GM23338 (cell line): ENCODE measurements around the gene URI1. TPM values are rescaled to one million over a fixed set of nuclear protein-coding genes. Genes with fewer than 3 reads are reported as not detected.

Source experiments
- ATAC-seq: fragments of 200-7000 bp; cut with Tn5 transposase; 3 replicates; pipeline ENCODE4 v1.9.1; 2020
- DNase-seq: peaks from one replicate; pipeline ENCODE4 v3.0.0-alpha.2; 2015; ENCODE audit warnings: low spot score
- H2AFZ ChIP-seq: fragments of 200-600 bp; sonication (generic); 2 replicates; pipeline ENCODE4 v1.8.0; 2016; ENCODE audit warnings: antibody characterized with exemption, mild to moderate bottlenecking, moderate library complexity
- H3F3A ChIP-seq: fragments of 200-600 bp; sonication (generic); replicated peaks from 2 replicates; pipeline ENCODE4 v1.8.0; 2017; ENCODE audit warnings: antibody characterized with exemption, mixed run types, low read depth
- H3K27ac ChIP-seq: fragments of 200-600 bp; sonication (generic); 2 replicates; pipeline ENCODE4 v1.6.1; 2016; ENCODE audit warnings: low read depth
- H3K27me3 ChIP-seq: fragments of 200-600 bp; sonication (generic); 2 replicates; pipeline ENCODE4 v1.8.0; 2016; ENCODE audit warnings: mild to moderate bottlenecking, mixed run types, moderate library complexity; ENCODE audit not compliant: insufficient read depth
- H3K36me3 ChIP-seq: fragments of 200-600 bp; sonication (generic); 2 replicates; pipeline ENCODE4 v1.8.0; 2016; ENCODE audit warnings: mild to moderate bottlenecking; ENCODE audit not compliant: insufficient read depth
- H3K4me1 ChIP-seq: fragments of 200-600 bp; sonication (generic); 2 replicates; pipeline ENCODE4 v1.8.0; 2016; ENCODE audit warnings: mild to moderate bottlenecking, moderate library complexity; ENCODE audit not compliant: insufficient read depth
- H3K4me2 ChIP-seq: fragments of 200-600 bp; sonication (generic); 2 replicates; pipeline ENCODE4 v1.7.1; 2017; ENCODE audit warnings: mixed run types
- H3K4me3 ChIP-seq: fragments of 200-600 bp; sonication (generic); 2 replicates; pipeline ENCODE4 v1.6.1; 2016; ENCODE audit warnings: mixed run types
- H3K79me2 ChIP-seq: fragments of 200-600 bp; sonication (generic); replicated peaks from 2 replicates; pipeline ENCODE4 v1.8.0; 2017; ENCODE audit warnings: mild to moderate bottlenecking; ENCODE audit not compliant: insufficient read depth
- H3K9me2 ChIP-seq: fragments of 200-600 bp; sonication (generic); 2 replicates; pipeline ENCODE4 v1.8.0; 2017; ENCODE audit not compliant: insufficient read depth
- H4K20me1 ChIP-seq: fragments of 200-600 bp; sonication (generic); replicated peaks from 2 replicates; pipeline ENCODE4 v1.8.0; 2017; ENCODE audit warnings: mild to moderate bottlenecking; ENCODE audit not compliant: insufficient read depth
- H3K27ac Mint-ChIP-seq: 2 replicates; pipeline ENCODE4 v1.8.0; 2020; ENCODE audit warnings: inconsistent platforms, mild to moderate bottlenecking, moderate library complexity, mixed read lengths
- H3K27me3 Mint-ChIP-seq: 3 replicates; pipeline ENCODE4 v1.8.0; 2022; ENCODE audit warnings: low read depth, mild to moderate bottlenecking, moderate library complexity, mixed read lengths, inconsistent platforms; ENCODE audit not compliant: insufficient read depth, poor library complexity
- H3K36me3 Mint-ChIP-seq: 3 replicates; pipeline ENCODE4 v1.8.0; 2021; ENCODE audit warnings: low read depth, mild to moderate bottlenecking, inconsistent platforms, moderate library complexity, mixed read lengths
- H3K4me1 Mint-ChIP-seq: 3 replicates; pipeline ENCODE4 v1.8.0; 2020; ENCODE audit warnings: mild to moderate bottlenecking, inconsistent platforms, mixed read lengths
- H3K4me3 Mint-ChIP-seq: 3 replicates; pipeline ENCODE4 v1.8.0; 2021; ENCODE audit warnings: moderate library complexity, mild to moderate bottlenecking, inconsistent platforms, mixed read lengths
- H3K9me3 Mint-ChIP-seq: 3 replicates; pipeline ENCODE4 v1.8.0; 2020; ENCODE audit warnings: moderate library complexity, mild to moderate bottlenecking, inconsistent platforms, mixed read lengths
- CREB1 ChIP-seq: fragments of 250-450 bp; sonication (Bioruptor Pico); IDR thresholded peaks from 2 replicates; pipeline ENCODE4 v1.5.0; 2020; ENCODE audit warnings: low read depth, mild to moderate bottlenecking, moderate library complexity
- CTCF ChIP-seq, 2 experiments: fragments of 200-600 bp in 1 of 2; sonication (generic) in 1 of 2; conservative IDR thresholded peaks; 2 replicates each; pipeline versions ENCODE4 v1.5.1 to v1.6.1; 2016 to 2017; ENCODE audit warnings: antibody characterized with exemption in 2 of 2, low read depth in 2 of 2, mild to moderate bottlenecking in 2 of 2, moderate library complexity in 1 of 2
- ETS1 ChIP-seq: IDR thresholded peaks from 2 replicates; pipeline ENCODE4 v1.6.1; 2016; ENCODE audit warnings: antibody characterized with exemption
- EZH2 ChIP-seq: fragments of 200-600 bp; sonication (generic); IDR thresholded peaks from one replicate; pipeline ENCODE4 v1.8.0; 2017; ENCODE audit warnings: antibody characterized with exemption, mild to moderate bottlenecking, low read depth; ENCODE audit not compliant: unreplicated experiment
- EZH2phosphoT487 ChIP-seq: fragments of 200-600 bp; sonication (generic); IDR thresholded peaks from one replicate; pipeline ENCODE4 v1.8.1; 2018; ENCODE audit warnings: antibody characterized with exemption; ENCODE audit not compliant: unreplicated experiment
- JUNB ChIP-seq: IDR thresholded peaks from one replicate; pipeline ENCODE4 v1.6.1; 2016; ENCODE audit warnings: antibody characterized with exemption; ENCODE audit not compliant: unreplicated experiment
- NANOG ChIP-seq: IDR thresholded peaks from 2 replicates; pipeline ENCODE4 v1.6.1; 2016; ENCODE audit warnings: antibody characterized with exemption, borderline replicate concordance
- POLR2AphosphoS5 ChIP-seq: IDR thresholded peaks from 2 replicates; pipeline ENCODE4 v1.6.1; 2016; ENCODE audit warnings: antibody characterized with exemption, low read depth
- REST ChIP-seq: IDR thresholded peaks from one replicate; pipeline ENCODE4 v1.6.1; 2018; ENCODE audit warnings: antibody characterized with exemption; ENCODE audit not compliant: unreplicated experiment
- STAT1 ChIP-seq: IDR thresholded peaks from one replicate; pipeline ENCODE4 v1.6.1; 2016; ENCODE audit warnings: antibody characterized with exemption; ENCODE audit not compliant: unreplicated experiment
- ZNF114 ChIP-seq: fragments of 250-450 bp; sonication (Bioruptor Pico); IDR thresholded peaks from 2 replicates; pipeline ENCODE4 v1.5.0; 2020; ENCODE audit warnings: mild to moderate bottlenecking, moderate library complexity
- ZNF331 ChIP-seq: fragments of 250-450 bp; sonication (Bioruptor Pico); IDR thresholded peaks from 2 replicates; pipeline ENCODE4 v1.5.0; 2020; ENCODE audit warnings: low read depth, mild to moderate bottlenecking, moderate library complexity
- ZNF462 ChIP-seq: fragments of 250-450 bp; sonication (Bioruptor Pico); IDR thresholded peaks from 2 replicates; pipeline ENCODE4 v1.5.0; 2020; ENCODE audit warnings: mild to moderate bottlenecking, moderate library complexity
- polyA plus RNA-seq: library from polyadenylated mRNA; unstranded; fragments of >200 nt; fragmentation: Nextera tagmentation; extraction: Ambion mirVana; gene quantifications from 2 replicates; pipeline ENCODE4 v1.2.1, GENCODE V29; 2016
- total RNA-seq: library from RNA; depleted of rRNA; stranded (reverse); fragments of >200 nt; shearing (Covaris generic); gene quantifications from 2 replicates; pipeline ENCODE4 v1.2.3, GENCODE V29; 2014

URI1 gene
- total and polyA plus RNA-seq, 2 experiments from 2014 or later: 27.6 to 68.4 TPM

- no peak overlapping the region; the same call in 2 of the 3 replicates for H3K4me3 Mint-ChIP-seq
- H3K4me1 ChIP-seq: peaks cover 33% of the 10 kb centered on the region
- DNase-seq (no peak), ATAC-seq (no peak)
- no peak overlapping the region for H3K4me2 ChIP-seq
- no peaks in the 10 kb centered on the region; the same call in 1 of the 2 replicates for H3K36me3 ChIP-seq
- no peak overlapping the region for H3K27ac ChIP-seq
- peaks cover 4% of the 10 kb centered on the region for H3K27me3 Mint-ChIP-seq
- H3F3A ChIP-seq: no peaks in the 10 kb centered on the region
- H4K20me1 ChIP-seq: peaks cover 25% of the 10 kb centered on the region
- H3K79me2 ChIP-seq: peaks cover 90% of the 10 kb centered on the region
- H3K27me3 ChIP-seq: no peaks in the 10 kb centered on the region
- no peak overlapping the region for H2AFZ ChIP-seq
- H3K4me3 ChIP-seq: no peak overlapping the region
- TF ChIP-seq ZNF114 (CRISPR knock-in tag): no peak
- no peak for TF ChIP-seq ETS1
- no peak for TF ChIP-seq POLR2AphosphoS5
- no peak for TF ChIP-seq NANOG
- no peak for TF ChIP-seq EZH2
- TF ChIP-seq CTCF (conservative IDR thresholded peaks at IDR 0.05; ENCODE audit: low read depth in 2 of 2): no peak
- TF ChIP-seq EZH2phosphoT487: no peak
- TF ChIP-seq JUNB: no peak
- TF ChIP-seq CREB1 (CRISPR knock-in tag): no peak
- no peak for TF ChIP-seq STAT1
- no peak for TF ChIP-seq REST
- TF ChIP-seq ZNF462 (CRISPR knock-in tag): no peak
- TF ChIP-seq ZNF331 (CRISPR knock-in tag): no peak
- H3K27ac Mint-ChIP-seq: no peak overlapping the region
- H3K9me3 Mint-ChIP-seq: peaks cover 24% of the 10 kb centered on the region
- no peaks in the 10 kb centered on the region for H3K9me2 ChIP-seq
- H3K36me3 Mint-ChIP-seq: peaks cover 34% of the 10 kb centered on the region
- peaks cover 33% of the 10 kb centered on the region for H3K4me1 Mint-ChIP-seq
Observed at GRCh38 chr19:29947871-29948270, 5.8 kb downstream of the URI1 start.
